ENCODE results near the gene RFTN2.

RFTN2 gene

GRCh38 chr2:197677483-197677882 lies 2.1 kb upstream of the RFTN2 start:
- H3K9me3 ChIP-seq (replicated peaks in 1 of 11): no peaks in the 10 kb centered on the region

DNA sequence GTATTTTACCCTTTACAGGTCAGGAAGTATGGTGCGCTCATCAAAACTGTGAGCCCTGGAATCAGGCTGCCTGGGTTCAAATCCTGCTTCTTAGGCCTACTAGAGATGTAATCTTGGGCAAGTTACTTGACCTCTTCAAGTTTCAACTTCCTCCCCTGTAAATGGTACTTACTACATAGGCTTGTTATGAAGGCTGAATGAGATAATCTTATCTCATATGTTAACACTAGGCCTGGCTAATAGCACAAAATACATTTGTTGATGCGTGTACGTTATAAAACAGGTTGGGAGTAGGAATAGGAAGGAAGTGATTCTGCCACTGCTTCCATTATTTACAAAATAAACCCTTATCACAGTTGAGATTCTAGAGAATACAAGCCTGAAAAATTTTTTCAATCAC lies 1.7 kb upstream of the RFTN2 start:
- Histone ChIP-seq H3K27ac (no peak overlapping the region), H3K9me3 (replicated peaks in 1 of 11) (no peaks in the 10 kb centered on the region), H3K9ac (no peak overlapping the region), H3K4me2 (no peak overlapping the region), H3K36me3 (no peaks in the 10 kb centered on the region), H3K4me3 (no peak overlapping the region), H4K20me1 (no peaks in the 10 kb centered on the region), H3K27me3 (no peaks in the 10 kb centered on the region), H3K4me1 (peaks cover 0 to 5% (median 0%) of the 10 kb centered on the region in 10 experiments; a peak in 1 of 20 replicates)
- no peak for TF ChIP-seq Cebpa-rat (IDR thresholded peaks at IDR 0.05)

More at GRCh38 chr2:197677483-197677882, 2.1 kb upstream of the RFTN2 start:
- Histone ChIP-seq H3K9ac (no peak overlapping the region), H3K4me3 (no peak overlapping the region), H3K36me3 (no peaks in the 10 kb centered on the region), H4K20me1 (no peaks in the 10 kb centered on the region), H3K27ac (no peak overlapping the region), H3K27me3 (no peaks in the 10 kb centered on the region), H3K4me2 (no peak overlapping the region), H3K4me1 (peaks cover 0 to 5% (median 0%) of the 10 kb centered on the region in 10 experiments; a peak in 1 of 20 replicates)
- no peak for TF ChIP-seq Cebpa-rat (IDR thresholded peaks at IDR 0.05)

DNA sequence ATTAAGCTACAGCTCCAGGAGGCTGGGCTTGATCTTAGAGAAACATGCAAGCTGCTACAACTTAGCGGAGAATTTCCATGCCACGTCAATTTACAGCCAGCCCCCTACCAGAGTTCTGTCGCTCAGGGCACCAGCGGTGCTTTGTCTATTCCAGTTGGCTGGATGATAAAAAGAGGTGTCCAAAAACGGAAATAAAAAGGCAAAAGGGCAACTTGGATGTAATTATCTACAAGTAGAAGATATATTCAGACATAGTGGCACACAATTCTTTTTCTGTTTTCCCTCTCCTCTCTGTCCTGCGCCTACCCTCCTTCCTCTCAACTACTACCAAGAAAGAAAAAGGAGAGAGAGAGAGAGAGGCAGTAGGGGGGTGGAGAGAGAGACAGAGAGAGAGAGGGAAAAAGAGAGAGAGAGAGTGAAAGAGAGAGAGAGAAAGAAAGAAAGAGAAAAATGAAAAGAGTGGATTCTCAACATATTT lies 363 bp upstream of the RFTN2 start:
- H3K9me3 ChIP-seq (replicated peaks in 1 of 11): no peaks in the 10 kb centered on the region
- no peak overlapping the region for H3K4me3 ChIP-seq
- H3K36me3 ChIP-seq: no peaks in the 10 kb centered on the region
- H3K27ac ChIP-seq: no peak overlapping the region
- H3K27me3 ChIP-seq: no peaks in the 10 kb centered on the region
- no peaks in the 10 kb centered on the region for H4K20me1 ChIP-seq
- H3K4me2 ChIP-seq: no peak overlapping the region
- H3K4me1 ChIP-seq: peaks cover 0 to 5% (median 0%) of the 10 kb centered on the region in 10 experiments; a peak in 1 of 20 replicates
- TF ChIP-seq Cebpa-rat (IDR thresholded peaks at IDR 0.05): no peak
- H3K9ac ChIP-seq: no peak overlapping the region

- Histone ChIP-seq H4K20me1 (no peaks in the 10 kb centered on the region), H3K36me3 (no peaks in the 10 kb centered on the region), H3K27ac (no peak overlapping the region), H3K9ac (no peak overlapping the region), H3K4me1 (peaks cover 0 to 11% (median 0%) of the 10 kb centered on the region in 10 experiments; a peak in 1 of 20 replicates), H3K9me3 (replicated peaks in 1 of 11) (no peaks in the 10 kb centered on the region), H3K4me2 (no peak overlapping the region), H3K4me3 (no peak overlapping the region), H3K27me3 (no peaks in the 10 kb centered on the region)
- TF ChIP-seq Cebpa-rat (IDR thresholded peaks at IDR 0.05): no peak
Measured at GRCh38 chr2:197674591-197674990, 796 bp downstream of the RFTN2 start.

GRCh38 chr2:197674060-197674459 lies 1.3 kb downstream of the RFTN2 start:
- H3K9me3 ChIP-seq (replicated peaks in 1 of 11): no peaks in the 10 kb centered on the region
- H4K20me1 ChIP-seq: no peaks in the 10 kb centered on the region
- H3K36me3 ChIP-seq: no peaks in the 10 kb centered on the region
- no peaks in the 10 kb centered on the region for H3K27me3 ChIP-seq
- H3K9ac ChIP-seq: no peak overlapping the region
- H3K4me3 ChIP-seq: no peak overlapping the region
- TF ChIP-seq Cebpa-rat (IDR thresholded peaks at IDR 0.05): no peak
- H3K4me1 ChIP-seq: peaks cover 0 to 11% (median 0%) of the 10 kb centered on the region in 10 experiments; a peak in 1 of 20 replicates
- H3K27ac ChIP-seq: no peak overlapping the region
- no peak overlapping the region for H3K4me2 ChIP-seq

DNA sequence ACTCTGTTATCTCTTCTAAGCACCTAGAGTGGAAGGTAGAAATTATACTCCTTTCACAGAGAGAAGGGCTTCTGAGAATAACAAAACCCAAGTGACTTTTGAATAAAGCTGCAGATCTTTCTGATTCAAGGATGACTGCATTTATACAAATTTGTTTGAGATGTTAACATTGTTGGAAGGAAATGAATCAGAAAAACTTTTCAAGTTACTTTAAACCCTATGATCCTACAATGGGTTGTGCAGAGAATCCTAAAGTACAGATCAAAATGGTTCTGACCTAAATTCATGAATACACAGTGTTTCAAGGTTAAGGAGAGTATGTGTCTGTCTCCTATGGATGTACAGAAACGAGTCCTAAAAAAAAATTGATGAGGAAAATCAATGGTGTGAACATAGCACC lies 1.8 kb downstream of the RFTN2 start:
- no peak for TF ChIP-seq Cebpa-rat (IDR thresholded peaks at IDR 0.05)
- Histone ChIP-seq H3K9ac (no peak overlapping the region), H3K9me3 (replicated peaks in 1 of 11) (peaks cover 0 to 2% (median 0%) of the 10 kb centered on the region in 11 experiments; a peak in 1 of 22 replicates), H3K36me3 (no peaks in the 10 kb centered on the region), H3K4me3 (no peak overlapping the region), H3K27ac (no peak overlapping the region), H3K4me2 (no peak overlapping the region), H3K4me1 (peaks cover 0 to 11% (median 0%) of the 10 kb centered on the region in 10 experiments; a peak in 1 of 20 replicates), H4K20me1 (no peaks in the 10 kb centered on the region), H3K27me3 (no peaks in the 10 kb centered on the region)

- Histone ChIP-seq H4K20me1 (no peaks in the 10 kb centered on the region), H3K4me2 (no peak overlapping the region), H3K9ac (no peak overlapping the region), H3K36me3 (no peaks in the 10 kb centered on the region), H3K4me3 (no peak overlapping the region), H3K27me3 (no peaks in the 10 kb centered on the region), H3K4me1 (peaks cover 0 to 11% (median 0%) of the 10 kb centered on the region in 10 experiments; a peak in 1 of 20 replicates), H3K9me3 (replicated peaks in 1 of 11) (peaks cover 0 to 5% (median 0%) of the 10 kb centered on the region in 11 experiments; a peak in 3 of 22 replicates), H3K27ac (no peak overlapping the region)
- no peak for TF ChIP-seq Cebpa-rat (IDR thresholded peaks at IDR 0.05)
Measured at GRCh38 chr2:197673106-197673505, 2.3 kb downstream of the RFTN2 start.

DNA sequence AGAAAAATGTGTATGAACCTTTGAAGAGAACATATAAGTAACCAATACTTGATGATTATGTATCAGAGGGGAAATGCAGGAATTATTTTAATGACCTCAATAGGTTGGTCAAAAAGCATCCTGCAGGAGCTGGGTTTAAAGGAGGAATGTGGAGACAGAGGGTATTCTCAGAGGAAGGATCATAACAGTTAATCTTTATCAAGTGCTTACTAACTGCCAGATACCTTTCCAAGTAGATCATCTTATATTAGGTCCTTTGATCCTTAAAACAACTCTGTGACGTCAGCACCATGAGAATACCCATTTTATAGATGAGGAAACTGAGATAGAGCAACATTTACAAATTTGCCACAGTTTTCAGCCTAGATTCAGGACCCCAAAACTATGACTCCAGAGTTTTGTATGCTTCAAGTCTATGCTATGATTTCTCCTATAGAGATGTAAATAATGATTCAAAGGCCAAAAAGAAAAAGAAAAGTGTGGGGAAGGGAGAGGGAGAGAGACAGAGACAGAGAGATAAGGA lies 3.0 kb downstream of the RFTN2 start:
- H4K20me1 ChIP-seq: no peaks in the 10 kb centered on the region
- H3K9ac ChIP-seq: no peak overlapping the region
- H3K4me2 ChIP-seq: no peak overlapping the region
- H3K27me3 ChIP-seq: no peaks in the 10 kb centered on the region
- no peak for TF ChIP-seq Cebpa-rat (IDR thresholded peaks at IDR 0.05)
- H3K27ac ChIP-seq: no peak overlapping the region
- H3K4me1 ChIP-seq: peaks cover 0 to 11% (median 0%) of the 10 kb centered on the region in 10 experiments; a peak in 1 of 20 replicates
- peaks cover 0 to 11% (median 3%) of the 10 kb centered on the region in 11 experiments; a peak in 9 of 22 replicates for H3K9me3 ChIP-seq (replicated peaks in 1 of 11)
- H3K36me3 ChIP-seq: no peaks in the 10 kb centered on the region
- no peak overlapping the region for H3K4me3 ChIP-seq

DNA sequence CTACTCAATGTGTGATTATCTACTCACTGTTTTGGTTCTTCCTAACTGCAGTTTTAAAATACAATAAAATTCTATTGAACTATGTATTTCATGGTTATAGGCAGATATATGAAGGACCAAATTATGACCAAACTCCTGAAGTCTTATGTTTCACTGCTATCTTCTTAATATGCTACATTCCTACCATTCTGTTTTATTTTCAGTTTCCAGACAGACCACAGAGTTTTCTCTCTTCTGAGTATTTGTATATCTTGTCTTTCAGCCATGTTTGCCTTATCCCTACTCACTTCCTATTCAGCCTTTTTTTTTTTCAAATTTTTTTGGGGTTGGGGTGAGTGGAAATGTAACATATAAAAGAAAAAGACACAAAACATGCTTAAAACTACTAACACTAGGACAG lies 6.3 kb downstream of the RFTN2 start:
- TF ChIP-seq Cebpa-rat (IDR thresholded peaks at IDR 0.05): no peak
- Histone ChIP-seq H3K9me3 (replicated peaks in 1 of 11) (peaks cover 11 to 26% (median 19%) of the 10 kb centered on the region in 11 experiments; a peak in 20 of 22 replicates), H3K27ac (no peak overlapping the region), H3K4me2 (no peak overlapping the region), H3K27me3 (no peaks in the 10 kb centered on the region), H3K9ac (no peak overlapping the region), H3K4me1 (peaks cover 0 to 10% (median 0%) of the 10 kb centered on the region in 10 experiments; a peak in 1 of 20 replicates), H4K20me1 (no peaks in the 10 kb centered on the region), H3K4me3 (no peak overlapping the region), H3K36me3 (no peaks in the 10 kb centered on the region)

- TF ChIP-seq Cebpa-rat (IDR thresholded peaks at IDR 0.05): no peak
- peaks cover 11 to 26% (median 19%) of the 10 kb centered on the region in 11 experiments; a peak in 20 of 22 replicates for H3K9me3 ChIP-seq (replicated peaks in 1 of 11)
- H3K4me3 ChIP-seq: no peak overlapping the region
- H4K20me1 ChIP-seq: no peaks in the 10 kb centered on the region
- H3K27ac ChIP-seq: no peak overlapping the region
- no peak overlapping the region for H3K4me2 ChIP-seq
- no peaks in the 10 kb centered on the region for H3K27me3 ChIP-seq
- H3K4me1 ChIP-seq: peaks cover 0 to 10% (median 0%) of the 10 kb centered on the region in 10 experiments; a peak in 1 of 20 replicates
- no peak overlapping the region for H3K9ac ChIP-seq
- no peaks in the 10 kb centered on the region for H3K36me3 ChIP-seq
Measured at GRCh38 chr2:197668296-197668695, 7.1 kb downstream of the RFTN2 start.
